ENCODE results near the gene JUNB. TPM values are rescaled to one million over a fixed set of nuclear protein-coding genes. Genes with fewer than 3 reads are reported as not detected.
"Not testable (repeated sequence)": the region's sequence is repeated elsewhere in the genome, so short reads cannot be mapped to it uniquely, and the experiment has no call there.

JUNB gene
- total RNA-seq, 3 donors from 2014 or later, result 108 to 581 (median 320) TPM

- Histone ChIP-seq H3K36me3 (no peaks in the 10 kb centered on the region), H3K9me3 (no peaks in the 10 kb centered on the region), H3K4me1 (no peaks in the 10 kb centered on the region), H3K27me3 (no peaks in the 10 kb centered on the region), H3K4me3 (no peak overlapping the region), H3K27ac (no peak overlapping the region)
- DNase-seq (ENCODE audit: low spot score in 2 of 2), result no peak
- TF ChIP-seq CTCF (IDR thresholded peaks at IDR 0.05) (no peak), POLR2A (IDR thresholded peaks at IDR 0.05) (no peak), POLR2AphosphoS5 (IDR thresholded peaks at IDR 0.05) (no peak)
- intact Hi-C loops (cut with DNase I; ENCODE audit: low total_unique reads), result no loop called here
Observed at GRCh38 chr19:12815088-12815487, 23.8 kb downstream of the JUNB start.

DNA sequence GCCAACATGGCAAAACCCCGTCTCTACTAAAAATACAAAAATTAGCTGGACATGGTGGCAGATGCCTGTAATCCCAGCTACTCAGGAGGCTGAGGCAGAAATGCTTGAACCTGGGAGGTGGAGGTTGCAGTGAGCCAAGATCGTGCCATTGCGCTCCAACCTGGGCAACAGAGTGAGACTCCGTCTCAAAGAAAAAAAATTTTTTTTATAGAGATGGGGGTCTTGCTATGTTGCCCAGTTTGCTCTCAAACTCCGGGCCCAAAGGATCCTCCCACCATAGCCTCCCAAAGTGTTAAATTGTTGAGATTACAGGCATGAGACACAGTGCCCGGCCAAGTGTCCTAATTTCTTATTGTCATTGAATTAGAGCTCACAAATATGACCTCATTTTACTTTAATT, 25.9 kb downstream of the JUNB start:
- H3K4me3 ChIP-seq; DNase-seq (ENCODE audit: low spot score in 2 of 2); H3K27me3 ChIP-seq; intact Hi-C loops (cut with DNase I; ENCODE audit: low total_unique reads); H3K36me3 ChIP-seq; H3K9me3 ChIP-seq; H3K27ac ChIP-seq; H3K4me1 ChIP-seq: not testable (repeated sequence)

DNA sequence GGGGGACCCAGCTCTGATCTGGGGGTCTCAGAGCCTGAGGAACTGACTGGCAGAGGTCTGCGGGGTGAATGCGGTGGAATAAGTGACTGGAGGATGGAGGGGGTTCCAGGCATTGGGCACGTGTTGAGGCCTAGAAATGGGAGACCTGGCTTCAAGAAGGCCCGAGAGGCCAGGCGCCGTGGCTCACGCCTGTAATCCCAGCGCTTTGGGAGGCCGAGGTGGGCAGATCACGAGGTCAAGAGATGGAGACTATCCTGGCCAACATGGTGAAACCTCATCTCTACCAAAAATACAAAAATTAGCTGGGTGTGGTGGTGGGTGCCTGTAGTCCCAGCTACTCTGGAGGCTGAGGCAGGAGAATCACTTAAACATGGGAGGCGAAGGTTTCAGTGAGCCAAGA, 26.5 kb downstream of the JUNB start:
- H3K4me3 ChIP-seq; H3K27me3 ChIP-seq; H3K4me1 ChIP-seq; H3K36me3 ChIP-seq; H3K27ac ChIP-seq; intact Hi-C loops (cut with DNase I; ENCODE audit: low total_unique reads); H3K9me3 ChIP-seq; DNase-seq (ENCODE audit: low spot score in 2 of 2): not testable (repeated sequence)

DNA sequence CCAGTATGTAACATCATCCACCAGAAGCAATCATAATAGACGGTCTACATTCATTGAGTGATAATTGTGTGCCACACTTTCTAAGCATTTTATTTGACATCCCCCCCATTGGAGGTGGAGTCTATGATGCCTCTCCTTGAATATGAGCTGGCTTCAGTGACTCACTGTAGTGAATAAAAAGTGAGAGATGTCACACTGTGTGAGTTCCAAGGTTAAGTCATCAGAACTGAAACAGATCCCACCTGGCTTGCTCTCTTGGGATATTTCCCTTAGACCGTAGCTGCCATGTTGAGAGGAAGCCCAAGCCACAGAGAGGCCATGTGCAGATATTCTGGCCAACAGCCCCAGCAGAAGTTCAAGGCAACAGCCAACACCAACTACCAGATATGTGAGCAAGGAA, 30.5 kb downstream of the JUNB start:
- Histone ChIP-seq H3K4me3 (no peak overlapping the region), H3K4me1 (no peaks in the 10 kb centered on the region), H3K9me3 (no peaks in the 10 kb centered on the region), H3K36me3 (no peaks in the 10 kb centered on the region), H3K27me3 (peaks cover 5 to 32% of the 10 kb centered on the region in 2 donors), H3K27ac (no peak overlapping the region)
- TF ChIP-seq CTCF (IDR thresholded peaks at IDR 0.05), result no peak
- no peak for TF ChIP-seq POLR2A (IDR thresholded peaks at IDR 0.05)
- no peak for TF ChIP-seq POLR2AphosphoS5 (IDR thresholded peaks at IDR 0.05)
- intact Hi-C loops (cut with DNase I; ENCODE audit: low total_unique reads), result no loop called here
- DNase-seq (ENCODE audit: low spot score in 2 of 2), result no peak

DNA sequence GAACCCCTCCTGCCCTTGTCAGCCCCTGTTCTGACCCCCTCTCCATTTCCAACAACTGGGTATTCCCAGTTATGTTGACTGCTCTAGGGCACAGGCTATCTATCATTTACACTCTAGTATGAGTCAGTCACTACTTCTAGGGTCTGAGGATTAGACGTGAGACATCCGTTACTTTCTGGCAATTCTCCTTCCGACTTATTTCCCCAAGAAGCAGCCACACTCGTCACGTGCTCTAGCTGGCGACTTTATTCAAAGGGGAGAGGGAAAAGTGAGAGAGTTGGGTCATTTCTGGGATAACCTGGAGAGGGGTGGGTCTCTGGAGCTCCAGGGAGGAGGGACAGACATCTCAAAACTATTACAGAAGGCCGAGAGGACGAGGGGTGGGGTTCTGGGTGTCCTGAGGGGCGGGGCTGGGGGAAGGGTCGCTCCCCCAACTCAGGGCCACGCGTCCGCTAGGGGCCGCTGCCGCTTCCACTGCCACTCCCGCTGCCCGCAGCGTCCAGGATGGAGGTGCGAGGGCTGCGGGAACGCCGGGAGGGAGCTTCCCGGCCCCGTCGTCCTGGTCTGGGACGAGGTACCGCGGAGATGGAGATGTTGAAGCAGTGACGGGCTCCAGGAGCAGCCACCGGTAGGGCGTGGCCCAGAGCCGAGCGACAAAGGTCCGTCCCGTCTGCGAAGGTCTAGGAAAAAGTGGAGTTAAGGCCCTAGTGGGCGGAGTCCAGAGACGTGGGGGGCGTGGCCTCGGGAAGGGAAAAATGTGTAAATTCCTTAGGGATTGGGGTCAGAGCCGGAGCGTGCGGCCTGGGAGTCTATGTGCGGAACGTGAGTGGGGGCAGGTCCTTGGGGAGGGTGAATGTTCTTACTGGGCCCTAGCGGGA, 34.2 kb downstream of the JUNB start:
- Histone ChIP-seq H3K27me3 (peaks cover 5 to 52% of the 10 kb centered on the region in 2 donors), H3K4me1 (no peaks in the 10 kb centered on the region), H3K36me3 (no peaks in the 10 kb centered on the region), H3K27ac (no peak overlapping the region), H3K9me3 (no peaks in the 10 kb centered on the region), H3K4me3 (peak overlapping the region in 1 of 3 donors; percentile 35)
- no peak for TF ChIP-seq CTCF (IDR thresholded peaks at IDR 0.05)
- TF ChIP-seq POLR2AphosphoS5 (IDR thresholded peaks at IDR 0.05), result no peak
- no peak for TF ChIP-seq POLR2A (IDR thresholded peaks at IDR 0.05)
- no peak for DNase-seq (ENCODE audit: low spot score in 2 of 2)
- intact Hi-C loops (cut with DNase I; ENCODE audit: low total_unique reads), result no loop called here

DNA sequence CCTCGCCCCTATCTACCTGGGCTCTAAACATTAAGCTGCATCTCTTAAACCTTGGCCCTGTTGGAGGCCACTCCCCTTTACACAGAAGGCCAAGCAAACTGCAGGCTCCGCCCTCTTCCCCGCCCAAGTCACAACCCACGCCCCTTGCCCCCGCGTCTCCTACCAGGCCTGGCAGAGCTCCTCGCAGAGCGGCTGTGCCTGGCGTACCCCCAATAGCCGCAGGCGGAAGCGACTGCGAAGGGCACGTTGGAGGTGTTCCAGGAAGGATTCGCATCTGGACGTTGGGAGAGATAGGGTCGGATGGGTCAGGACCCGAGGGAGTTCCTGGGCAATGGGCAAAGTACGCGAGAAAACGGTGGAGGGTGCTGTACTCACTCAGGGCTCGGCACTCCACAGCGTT, 37.2 kb downstream of the JUNB start:
- TF ChIP-seq CTCF (IDR thresholded peaks at IDR 0.05) (no peak), POLR2AphosphoS5 (IDR thresholded peaks at IDR 0.05) (no peak), POLR2A (IDR thresholded peaks at IDR 0.05) (no peak)
- Histone ChIP-seq H3K9me3 (no peaks in the 10 kb centered on the region), H3K36me3 (no peaks in the 10 kb centered on the region), H3K4me3 (no peak overlapping the region), H3K27ac (no peak overlapping the region), H3K27me3 (peaks cover 5 to 80% of the 10 kb centered on the region in 2 donors), H3K4me1 (peaks cover under 1 to 3% of the 10 kb centered on the region in 2 donors)
- DNase-seq (ENCODE audit: low spot score in 2 of 2), result no peak
- intact Hi-C loops (cut with DNase I; ENCODE audit: low total_unique reads), result no loop called here

Data from breast epithelium (tissue), 4 donors.